A549 treated with Mapracorat at 1 μM for 4 hours (cell line): ENCODE data around the gene TMEM123. TPM values are rescaled to one million over a fixed set of nuclear protein-coding genes. Genes with fewer than 3 reads are reported as not detected.

Experiments
- total RNA-seq: library from RNA; stranded (reverse); fragments of 200-300 nt; extraction: Qiagen RNA extraction; gene quantifications from 5 replicates; pipeline ENCODE4 v1.2.3, GENCODE V29; 2022

TMEM123 gene, protein sequence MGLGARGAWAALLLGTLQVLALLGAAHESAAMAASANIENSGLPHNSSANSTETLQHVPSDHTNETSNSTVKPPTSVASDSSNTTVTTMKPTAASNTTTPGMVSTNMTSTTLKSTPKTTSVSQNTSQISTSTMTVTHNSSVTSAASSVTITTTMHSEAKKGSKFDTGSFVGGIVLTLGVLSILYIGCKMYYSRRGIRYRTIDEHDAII
- total RNA-seq = 141 to 189 TPM (median 176 TPM) in 5 replicates

DNA sequence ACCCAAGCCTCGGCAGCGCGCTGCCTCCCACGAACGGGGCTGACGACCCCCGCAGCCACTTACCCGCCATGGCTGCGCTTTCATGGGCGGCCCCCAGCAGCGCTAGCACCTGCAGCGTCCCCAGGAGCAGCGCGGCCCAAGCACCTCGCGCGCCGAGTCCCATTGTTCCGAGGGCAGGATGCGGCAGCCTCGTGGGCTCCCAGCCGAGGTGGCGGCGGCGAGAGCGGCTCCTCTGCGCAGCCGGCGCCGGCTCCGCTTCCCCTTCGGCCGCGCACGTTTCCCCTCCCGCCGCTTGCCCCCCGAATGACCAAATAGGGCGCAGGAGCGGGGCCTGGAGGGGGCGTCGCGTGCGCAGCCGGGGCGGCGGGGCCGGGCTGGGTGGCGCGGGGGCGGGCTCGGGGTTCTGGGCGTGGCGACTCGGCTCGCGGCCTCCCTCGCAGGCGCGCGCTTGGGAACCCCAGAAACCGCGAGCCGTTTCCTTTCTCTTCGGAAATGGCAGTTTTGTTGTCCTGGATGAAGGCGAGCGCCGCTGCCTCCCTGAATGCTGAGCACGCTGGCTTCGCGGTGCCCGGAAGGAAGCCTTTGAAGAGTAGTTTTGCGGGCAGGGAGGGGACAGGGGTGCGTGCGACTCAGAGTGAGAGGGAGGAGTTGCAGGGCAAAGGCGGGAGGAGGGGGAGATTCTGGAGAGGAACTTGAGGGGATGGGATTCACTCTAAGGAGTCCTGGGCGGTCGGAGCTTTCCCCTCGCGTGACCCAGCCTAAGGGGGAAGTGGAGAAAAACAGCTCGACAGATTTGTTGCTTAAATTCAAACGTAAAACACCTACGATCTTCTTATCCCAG is at the start of gene TMEM123:
Gene TMEM123, minus strand, starts transcription at position 305 of the 841 bp plus-strand sequence. Its CDS starts 142 bp downstream, at position 163.

DNA sequence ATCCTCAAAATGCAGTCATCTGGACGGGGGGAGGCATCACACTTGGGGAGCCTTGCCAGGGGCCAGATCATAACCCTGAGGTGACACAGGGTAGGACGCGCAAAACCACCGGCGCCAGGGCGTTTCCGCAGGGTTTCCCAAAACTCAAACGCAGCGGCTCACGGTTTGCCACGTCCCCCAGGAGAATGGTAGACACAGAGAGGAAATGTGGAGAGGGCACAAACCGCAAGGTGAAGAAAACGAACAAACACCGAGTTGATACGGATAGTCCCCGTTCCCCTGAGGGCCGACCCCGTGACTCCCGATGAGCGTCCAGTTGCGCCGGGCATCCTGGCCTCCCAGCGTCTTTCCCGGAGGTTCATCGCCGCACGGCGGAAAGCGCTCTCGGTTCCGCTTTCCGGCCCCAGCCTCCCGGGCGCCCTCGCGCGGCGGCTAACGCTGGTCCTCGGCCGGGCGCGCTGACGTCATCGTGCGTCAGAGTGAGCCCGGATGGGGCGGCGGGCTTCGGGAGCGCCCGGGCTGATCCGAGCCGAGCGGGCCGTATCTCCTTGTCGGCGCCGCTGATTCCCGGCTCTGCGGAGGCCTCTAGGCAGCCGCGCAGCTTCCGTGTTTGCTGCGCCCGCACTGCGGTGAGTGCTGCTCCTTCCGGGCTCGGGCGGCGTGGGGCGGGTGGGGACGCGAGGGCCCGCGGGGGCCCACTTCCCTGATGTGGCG is 105.7 kb downstream of the TMEM123 start, which contains the start of gene BIRC2:
Gene BIRC2, plus strand, starts transcription at position 467 of the 714 bp plus-strand sequence. CDS start 2,641 bp downstream, outside the sequence.

Other genes with a start within 250 kb of the TMEM123 start
- 45.5 to 55.1 TPM (median 51.7 TPM) in 5 replicates for gene BIRC3, start 135.3 kb downstream of the TMEM123 start, total RNA-seq
- 28.2 to 34.9 TPM (median 28.9 TPM) in 5 replicates for gene BIRC2, start 105.6 kb downstream of the TMEM123 start, total RNA-seq
- 21.9 to 32.0 TPM (median 23.4 TPM) in 5 replicates for gene MMP7, start 78.0 kb upstream of the TMEM123 start, total RNA-seq
- not detected in 5 replicates for gene MMP20, start 172.6 kb upstream of the TMEM123 start, total RNA-seq